GM18909 (cell line): ENCODE data around the gene PLSCR1.
"Not testable (repeated sequence)": the region's sequence is repeated elsewhere in the genome, so short reads cannot be mapped to it uniquely, and the experiment has no call there.

Experiments used
- ATAC-seq: cut with Tn5 transposase; IDR thresholded peaks from one replicate; pipeline ENCODE4 v1.9.1; 2021; ENCODE audit warnings: mild to moderate bottlenecking; ENCODE audit not compliant: unreplicated experiment, poor library complexity

Gene PLSCR1

GRCh38 chr3:146485297-146485696, 59.1 kb downstream of the PLSCR1 start:
- ATAC-seq: no peak

- ATAC-seq: no peak
Observed at GRCh38 chr3:146476094-146476740, 68.2 kb downstream of the PLSCR1 start.

- not testable (repeated sequence) for ATAC-seq
Observed at GRCh38 chr3:146474976-146475375, 69.4 kb downstream of the PLSCR1 start.

- no peak for ATAC-seq
Observed at GRCh38 chr3:146473726-146474125, 70.7 kb downstream of the PLSCR1 start.

- no peak for ATAC-seq
Observed at GRCh38 chr3:146472611-146473010, 71.8 kb downstream of the PLSCR1 start.

- ATAC-seq: no peak
Observed at GRCh38 chr3:146471012-146471411, 73.4 kb downstream of the PLSCR1 start.

- ATAC-seq: no peak
Observed at GRCh38 chr3:146470425-146470990, 73.9 kb downstream of the PLSCR1 start.

- ATAC-seq: peak; percentile 99
Observed at GRCh38 chr3:146469150-146470017, 75.0 kb downstream of the PLSCR1 start, which contains the start of gene PLSCR2. Gene PLSCR2, minus strand, starts transcription at chr3:146469561. Its CDS starts 9,657 bp downstream, at chr3:146459904.

GRCh38 chr3:146468671-146469149, 75.7 kb downstream of the PLSCR1 start:
- no peak for ATAC-seq

GRCh38 chr3:146468234-146468633, 76.2 kb downstream of the PLSCR1 start:
- ATAC-seq: no peak

GRCh38 chr3:146466604-146467003, 77.8 kb downstream of the PLSCR1 start:
- no peak for ATAC-seq

- no peak for ATAC-seq
Observed at GRCh38 chr3:146465693-146466465, 78.5 kb downstream of the PLSCR1 start.
